GM23338 (cell line): ENCODE results near the gene RSAD1. TPM values are rescaled to one million over a fixed set of nuclear protein-coding genes. Genes with fewer than 3 reads are reported as not detected.

Source experiments
- ATAC-seq: fragments of 200-7000 bp; cut with Tn5 transposase; 3 replicates; pipeline ENCODE4 v1.9.1; 2020
- DNase-seq: peaks from one replicate; pipeline ENCODE4 v3.0.0-alpha.2; 2015; ENCODE audit warnings: low spot score
- H2AFZ ChIP-seq: fragments of 200-600 bp; sonication (generic); 2 replicates; pipeline ENCODE4 v1.8.0; 2016; ENCODE audit warnings: antibody characterized with exemption, mild to moderate bottlenecking, moderate library complexity
- H3F3A ChIP-seq: fragments of 200-600 bp; sonication (generic); replicated peaks from 2 replicates; pipeline ENCODE4 v1.8.0; 2017; ENCODE audit warnings: antibody characterized with exemption, mixed run types, low read depth
- H3K27ac ChIP-seq: fragments of 200-600 bp; sonication (generic); 2 replicates; pipeline ENCODE4 v1.6.1; 2016; ENCODE audit warnings: low read depth
- H3K27me3 ChIP-seq: fragments of 200-600 bp; sonication (generic); 2 replicates; pipeline ENCODE4 v1.8.0; 2016; ENCODE audit warnings: mild to moderate bottlenecking, mixed run types, moderate library complexity; ENCODE audit not compliant: insufficient read depth
- H3K36me3 ChIP-seq: fragments of 200-600 bp; sonication (generic); 2 replicates; pipeline ENCODE4 v1.8.0; 2016; ENCODE audit warnings: mild to moderate bottlenecking; ENCODE audit not compliant: insufficient read depth
- H3K4me1 ChIP-seq: fragments of 200-600 bp; sonication (generic); 2 replicates; pipeline ENCODE4 v1.8.0; 2016; ENCODE audit warnings: mild to moderate bottlenecking, moderate library complexity; ENCODE audit not compliant: insufficient read depth
- H3K4me2 ChIP-seq: fragments of 200-600 bp; sonication (generic); 2 replicates; pipeline ENCODE4 v1.7.1; 2017; ENCODE audit warnings: mixed run types
- H3K4me3 ChIP-seq: fragments of 200-600 bp; sonication (generic); 2 replicates; pipeline ENCODE4 v1.6.1; 2016; ENCODE audit warnings: mixed run types
- H3K79me2 ChIP-seq: fragments of 200-600 bp; sonication (generic); replicated peaks from 2 replicates; pipeline ENCODE4 v1.8.0; 2017; ENCODE audit warnings: mild to moderate bottlenecking; ENCODE audit not compliant: insufficient read depth
- H3K9me2 ChIP-seq: fragments of 200-600 bp; sonication (generic); 2 replicates; pipeline ENCODE4 v1.8.0; 2017; ENCODE audit not compliant: insufficient read depth
- H4K20me1 ChIP-seq: fragments of 200-600 bp; sonication (generic); replicated peaks from 2 replicates; pipeline ENCODE4 v1.8.0; 2017; ENCODE audit warnings: mild to moderate bottlenecking; ENCODE audit not compliant: insufficient read depth
- H3K27ac Mint-ChIP-seq: 2 replicates; pipeline ENCODE4 v1.8.0; 2020; ENCODE audit warnings: inconsistent platforms, mild to moderate bottlenecking, moderate library complexity, mixed read lengths
- H3K27me3 Mint-ChIP-seq: 3 replicates; pipeline ENCODE4 v1.8.0; 2022; ENCODE audit warnings: low read depth, mild to moderate bottlenecking, moderate library complexity, mixed read lengths, inconsistent platforms; ENCODE audit not compliant: insufficient read depth, poor library complexity
- H3K36me3 Mint-ChIP-seq: 3 replicates; pipeline ENCODE4 v1.8.0; 2021; ENCODE audit warnings: low read depth, mild to moderate bottlenecking, inconsistent platforms, moderate library complexity, mixed read lengths
- H3K4me1 Mint-ChIP-seq: 3 replicates; pipeline ENCODE4 v1.8.0; 2020; ENCODE audit warnings: mild to moderate bottlenecking, inconsistent platforms, mixed read lengths
- H3K4me3 Mint-ChIP-seq: 3 replicates; pipeline ENCODE4 v1.8.0; 2021; ENCODE audit warnings: moderate library complexity, mild to moderate bottlenecking, inconsistent platforms, mixed read lengths
- H3K9me3 Mint-ChIP-seq: 3 replicates; pipeline ENCODE4 v1.8.0; 2020; ENCODE audit warnings: moderate library complexity, mild to moderate bottlenecking, inconsistent platforms, mixed read lengths
- EZH2 ChIP-seq: fragments of 200-600 bp; sonication (generic); IDR thresholded peaks from one replicate; pipeline ENCODE4 v1.8.0; 2017; ENCODE audit warnings: antibody characterized with exemption, mild to moderate bottlenecking, low read depth; ENCODE audit not compliant: unreplicated experiment
- EZH2phosphoT487 ChIP-seq: fragments of 200-600 bp; sonication (generic); IDR thresholded peaks from one replicate; pipeline ENCODE4 v1.8.1; 2018; ENCODE audit warnings: antibody characterized with exemption; ENCODE audit not compliant: unreplicated experiment
- JUNB ChIP-seq: IDR thresholded peaks from one replicate; pipeline ENCODE4 v1.6.1; 2016; ENCODE audit warnings: antibody characterized with exemption; ENCODE audit not compliant: unreplicated experiment
- POLR2AphosphoS5 ChIP-seq: IDR thresholded peaks from 2 replicates; pipeline ENCODE4 v1.6.1; 2016; ENCODE audit warnings: antibody characterized with exemption, low read depth
- STAT1 ChIP-seq: IDR thresholded peaks from one replicate; pipeline ENCODE4 v1.6.1; 2016; ENCODE audit warnings: antibody characterized with exemption; ENCODE audit not compliant: unreplicated experiment
- ZNF114 ChIP-seq: fragments of 250-450 bp; sonication (Bioruptor Pico); IDR thresholded peaks from 2 replicates; pipeline ENCODE4 v1.5.0; 2020; ENCODE audit warnings: mild to moderate bottlenecking, moderate library complexity
- ZNF331 ChIP-seq: fragments of 250-450 bp; sonication (Bioruptor Pico); IDR thresholded peaks from 2 replicates; pipeline ENCODE4 v1.5.0; 2020; ENCODE audit warnings: low read depth, mild to moderate bottlenecking, moderate library complexity
- ZNF462 ChIP-seq: fragments of 250-450 bp; sonication (Bioruptor Pico); IDR thresholded peaks from 2 replicates; pipeline ENCODE4 v1.5.0; 2020; ENCODE audit warnings: mild to moderate bottlenecking, moderate library complexity
- polyA plus RNA-seq: library from polyadenylated mRNA; unstranded; fragments of >200 nt; fragmentation: Nextera tagmentation; extraction: Ambion mirVana; gene quantifications from 2 replicates; pipeline ENCODE4 v1.2.1, GENCODE V29; 2016
- total RNA-seq: library from RNA; depleted of rRNA; stranded (reverse); fragments of >200 nt; shearing (Covaris generic); gene quantifications from 2 replicates; pipeline ENCODE4 v1.2.3, GENCODE V29; 2014
- TF ChIP-seq, protein P1 (sequence below): IDR thresholded peaks from one replicate; pipeline ENCODE4 v1.6.1; 2018; ENCODE audit warnings: antibody characterized with exemption; ENCODE audit not compliant: unreplicated experiment
- TF ChIP-seq, protein P2 (sequence below): IDR thresholded peaks from 2 replicates; pipeline ENCODE4 v1.6.1; 2016; ENCODE audit warnings: antibody characterized with exemption

The RSAD1 gene
- total and polyA plus RNA-seq, 2 experiments from 2014 or later = 18.4 to 28.7 TPM

DNA sequence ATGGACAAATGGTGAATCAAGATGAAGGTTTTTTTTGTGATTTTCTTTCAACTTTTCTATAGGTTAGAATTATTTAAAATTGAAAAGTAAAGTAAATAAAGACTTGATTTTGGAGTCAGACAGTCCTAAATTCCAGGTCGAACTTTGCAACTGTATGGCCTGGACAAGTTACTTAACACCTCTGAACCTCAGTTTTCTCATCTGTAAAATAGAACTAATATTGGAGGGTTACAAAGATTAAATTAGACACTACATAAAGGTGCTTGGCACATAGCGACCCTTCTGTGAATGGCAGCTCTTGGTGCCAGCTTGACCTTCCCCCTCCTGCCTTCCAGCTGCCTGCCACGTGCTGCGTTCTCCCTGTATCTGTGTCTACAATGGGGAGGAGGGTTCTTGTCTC is 3.0 kb downstream of the RSAD1 start:
- TF ChIP-seq STAT1 (no peak), POLR2AphosphoS5 (no peak)
- no peaks in the 10 kb centered on the region for H3K79me2 ChIP-seq
- Mint-ChIP-seq H3K27me3 (peaks cover 13% of the 10 kb centered on the region), H3K9me3 (no peaks in the 10 kb centered on the region), H3K27ac (no peak overlapping the region), H3K4me1 (peaks cover 12% of the 10 kb centered on the region), H3K36me3 (peaks cover 34% of the 10 kb centered on the region), H3K4me3 (no peak overlapping the region)
- DNase-seq (no peak), ATAC-seq (no peak)
- H3K4me1 ChIP-seq = peaks cover 6% of the 10 kb centered on the region; the same call in 1 of the 2 replicates
- H3K27ac ChIP-seq = no peak overlapping the region
- no peak overlapping the region for H3K4me2 ChIP-seq
- no peak overlapping the region for H2AFZ ChIP-seq
- H4K20me1 ChIP-seq = no peaks in the 10 kb centered on the region
- no peaks in the 10 kb centered on the region for H3K9me2 ChIP-seq
- no peaks in the 10 kb centered on the region for H3K27me3 ChIP-seq
- 0 out of 2 replicates have a peak, but pooled peaks cover 13% of the 10 kb centered on the region for H3F3A ChIP-seq
- H3K36me3 ChIP-seq = no peaks in the 10 kb centered on the region
- H3K4me3 ChIP-seq = no peak overlapping the region

DNA sequence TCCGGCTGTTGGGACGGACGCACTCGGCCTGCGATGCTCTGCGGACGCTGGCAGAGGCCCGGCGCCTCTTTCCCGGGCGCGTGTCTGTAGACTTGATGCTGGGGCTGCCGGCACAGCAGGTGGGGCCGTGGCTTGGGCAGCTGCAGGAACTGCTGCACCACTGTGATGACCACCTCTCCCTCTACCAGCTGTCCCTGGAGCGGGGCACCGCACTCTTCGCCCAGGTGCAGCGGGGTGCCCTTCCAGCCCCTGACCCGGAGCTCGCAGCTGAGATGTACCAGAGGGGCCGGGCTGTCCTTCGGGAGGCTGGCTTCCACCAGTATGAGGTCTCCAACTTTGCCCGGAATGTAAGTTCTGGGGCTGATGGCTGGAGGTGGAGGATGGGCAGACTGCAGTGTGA is 3.5 kb downstream of the RSAD1 start:
- H3F3A ChIP-seq = 0 out of 2 replicates have a peak, but pooled peaks cover 13% of the 10 kb centered on the region
- no peak for DNase-seq
- Mint-ChIP-seq H3K36me3 (peaks cover 34% of the 10 kb centered on the region), H3K4me3 (no peak overlapping the region), H3K4me1 (peaks cover 12% of the 10 kb centered on the region), H3K9me3 (no peaks in the 10 kb centered on the region), H3K27ac (no peak overlapping the region), H3K27me3 (peaks cover 13% of the 10 kb centered on the region)
- H3K9me2 ChIP-seq = no peaks in the 10 kb centered on the region
- no peaks in the 10 kb centered on the region for H3K36me3 ChIP-seq
- H3K4me1 ChIP-seq = peaks cover 6% of the 10 kb centered on the region; the same call in 1 of the 2 replicates
- no peak overlapping the region for H3K4me2 ChIP-seq
- no peaks in the 10 kb centered on the region for H4K20me1 ChIP-seq
- ATAC-seq = no peak
- no peaks in the 10 kb centered on the region for H3K79me2 ChIP-seq
- H3K27ac ChIP-seq = no peak overlapping the region
- no peaks in the 10 kb centered on the region for H3K27me3 ChIP-seq
- no peak overlapping the region for H2AFZ ChIP-seq
- H3K4me3 ChIP-seq = no peak overlapping the region
- TF ChIP-seq EZH2phosphoT487 (no peak), JUNB (no peak), ZNF114 (CRISPR knock-in tag) (no peak), ZNF331 (CRISPR knock-in tag) (no peak), EZH2 (no peak), ZNF462 (CRISPR knock-in tag) (no peak), POLR2AphosphoS5 (no peak)
- TF ChIP-seq, protein P1, sequence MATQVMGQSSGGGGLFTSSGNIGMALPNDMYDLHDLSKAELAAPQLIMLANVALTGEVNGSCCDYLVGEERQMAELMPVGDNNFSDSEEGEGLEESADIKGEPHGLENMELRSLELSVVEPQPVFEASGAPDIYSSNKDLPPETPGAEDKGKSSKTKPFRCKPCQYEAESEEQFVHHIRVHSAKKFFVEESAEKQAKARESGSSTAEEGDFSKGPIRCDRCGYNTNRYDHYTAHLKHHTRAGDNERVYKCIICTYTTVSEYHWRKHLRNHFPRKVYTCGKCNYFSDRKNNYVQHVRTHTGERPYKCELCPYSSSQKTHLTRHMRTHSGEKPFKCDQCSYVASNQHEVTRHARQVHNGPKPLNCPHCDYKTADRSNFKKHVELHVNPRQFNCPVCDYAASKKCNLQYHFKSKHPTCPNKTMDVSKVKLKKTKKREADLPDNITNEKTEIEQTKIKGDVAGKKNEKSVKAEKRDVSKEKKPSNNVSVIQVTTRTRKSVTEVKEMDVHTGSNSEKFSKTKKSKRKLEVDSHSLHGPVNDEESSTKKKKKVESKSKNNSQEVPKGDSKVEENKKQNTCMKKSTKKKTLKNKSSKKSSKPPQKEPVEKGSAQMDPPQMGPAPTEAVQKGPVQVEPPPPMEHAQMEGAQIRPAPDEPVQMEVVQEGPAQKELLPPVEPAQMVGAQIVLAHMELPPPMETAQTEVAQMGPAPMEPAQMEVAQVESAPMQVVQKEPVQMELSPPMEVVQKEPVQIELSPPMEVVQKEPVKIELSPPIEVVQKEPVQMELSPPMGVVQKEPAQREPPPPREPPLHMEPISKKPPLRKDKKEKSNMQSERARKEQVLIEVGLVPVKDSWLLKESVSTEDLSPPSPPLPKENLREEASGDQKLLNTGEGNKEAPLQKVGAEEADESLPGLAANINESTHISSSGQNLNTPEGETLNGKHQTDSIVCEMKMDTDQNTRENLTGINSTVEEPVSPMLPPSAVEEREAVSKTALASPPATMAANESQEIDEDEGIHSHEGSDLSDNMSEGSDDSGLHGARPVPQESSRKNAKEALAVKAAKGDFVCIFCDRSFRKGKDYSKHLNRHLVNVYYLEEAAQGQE = no peak
- TF ChIP-seq, protein P2, sequence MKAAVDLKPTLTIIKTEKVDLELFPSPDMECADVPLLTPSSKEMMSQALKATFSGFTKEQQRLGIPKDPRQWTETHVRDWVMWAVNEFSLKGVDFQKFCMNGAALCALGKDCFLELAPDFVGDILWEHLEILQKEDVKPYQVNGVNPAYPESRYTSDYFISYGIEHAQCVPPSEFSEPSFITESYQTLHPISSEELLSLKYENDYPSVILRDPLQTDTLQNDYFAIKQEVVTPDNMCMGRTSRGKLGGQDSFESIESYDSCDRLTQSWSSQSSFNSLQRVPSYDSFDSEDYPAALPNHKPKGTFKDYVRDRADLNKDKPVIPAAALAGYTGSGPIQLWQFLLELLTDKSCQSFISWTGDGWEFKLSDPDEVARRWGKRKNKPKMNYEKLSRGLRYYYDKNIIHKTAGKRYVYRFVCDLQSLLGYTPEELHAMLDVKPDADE = no peak
